Keratinocyte (primary cell): ENCODE measurements around the gene EHMT1. TPM values are rescaled to one million over a fixed set of nuclear protein-coding genes. Genes with fewer than 3 reads are reported as not detected.

Experiments used
- DNase-seq: peaks from one replicate; pipeline ENCODE4 v3.0.0-alpha.2; 2011; ENCODE audit warnings: low read depth, missing footprints, low spot score
- FAIRE-seq: peaks from 2 replicates; lab custom pipeline; 2011; peaks lifted over from hg19 to GRCh38; lab: Jason Lieb, UNC
- H2AFZ ChIP-seq: 2 replicates; pipeline ENCODE4 v1.6.0; 2012; ENCODE audit warnings: low read length, control low read depth, inconsistent platforms; ENCODE audit not compliant: control insufficient read depth
- H3K27ac ChIP-seq: 2 replicates; pipeline ENCODE4 v1.5.1; 2011; ENCODE audit warnings: low read length; ENCODE audit not compliant: control insufficient read depth, insufficient read depth
- H3K27me3 ChIP-seq: 3 replicates; pipeline ENCODE4 v1.6.0; 2011; ENCODE audit warnings: low read length; ENCODE audit not compliant: control insufficient read depth, insufficient read depth; ENCODE audit errors: extremely low read depth
- H3K36me3 ChIP-seq, 2 experiments: 2 replicates in 1 of 2; 3 replicates in 1 of 2; pipeline ENCODE4 v1.5.1; 2011; ENCODE audit warnings: low read length in 2 of 2, mild to moderate bottlenecking in 1 of 2; ENCODE audit not compliant: control insufficient read depth in 2 of 2, insufficient read depth in 2 of 2; ENCODE audit errors: extremely low read depth in 1 of 2
- H3K4me1 ChIP-seq: 3 replicates; pipeline ENCODE4 v1.5.1; 2011; ENCODE audit warnings: low read length; ENCODE audit not compliant: control insufficient read depth, insufficient read depth; ENCODE audit errors: extremely low read depth
- H3K4me2 ChIP-seq: 3 replicates; pipeline ENCODE4 v1.6.0; 2011; ENCODE audit warnings: low read depth, low read length; ENCODE audit not compliant: control insufficient read depth, insufficient read depth; ENCODE audit errors: extremely low read depth
- H3K4me3 ChIP-seq, 3 experiments: fragments of 200-600 bp in 1 of 3; sonication (generic) in 1 of 3; 2 replicates in 2 of 3; 3 replicates in 1 of 3; pipeline ENCODE4 v1.5.1; 2011 to 2016; ENCODE audit warnings: low read length in 3 of 3, mild to moderate bottlenecking in 3 of 3, control low read depth in 2 of 3, inconsistent platforms in 1 of 3, low read depth in 1 of 3, mixed read lengths in 1 of 3, mixed run types in 1 of 3, moderate library complexity in 1 of 3; ENCODE audit not compliant: control insufficient read depth in 2 of 3, insufficient read depth in 2 of 3; ENCODE audit errors: extremely low read depth in 1 of 3
- H3K79me2 ChIP-seq: 2 replicates; pipeline ENCODE4 v1.6.0; 2012; ENCODE audit warnings: low read length; ENCODE audit not compliant: control insufficient read depth, insufficient read depth
- H3K9ac ChIP-seq: 3 replicates; pipeline ENCODE4 v1.6.0; 2011; ENCODE audit warnings: low read length; ENCODE audit not compliant: control insufficient read depth, insufficient read depth; ENCODE audit errors: extremely low read depth
- H3K9me1 ChIP-seq: 3 replicates; pipeline ENCODE4 v1.6.0; 2011; ENCODE audit warnings: low read length; ENCODE audit not compliant: control insufficient read depth, insufficient read depth; ENCODE audit errors: extremely low read depth
- H3K9me3 ChIP-seq: 2 replicates; pipeline ENCODE4 v1.5.1; 2012; ENCODE audit warnings: low read depth, low read length; ENCODE audit not compliant: control insufficient read depth
- H4K20me1 ChIP-seq: 3 replicates; pipeline ENCODE4 v1.6.0; 2011; ENCODE audit warnings: low read length; ENCODE audit not compliant: control insufficient read depth, insufficient read depth; ENCODE audit errors: extremely low read depth
- CTCF ChIP-seq, 3 experiments: IDR thresholded peaks in 1 of 3; conservative IDR thresholded peaks in 1 of 3; optimal IDR thresholded peaks in 1 of 3; 2 replicates in 2 of 3; 3 replicates in 1 of 3; pipeline versions ENCODE3 to v1.5.1; 2011; ENCODE audit warnings: low read length in 3 of 3, mild to moderate bottlenecking in 3 of 3, moderate library complexity in 2 of 3, control low read depth in 1 of 3, inconsistent platforms in 1 of 3; ENCODE audit not compliant: insufficient read depth in 2 of 3; ENCODE audit errors: extremely low read depth in 1 of 3
- EZH2 ChIP-seq: IDR thresholded peaks from one replicate; pipeline ENCODE4 v1.6.1; 2012; ENCODE audit warnings: inconsistent platforms, mild to moderate bottlenecking, low read length, moderate library complexity
- dilution Hi-C: fragments of 300-500 bp; cut with MboI; formaldehyde crosslinking; loops from one replicate; pipeline ENCODE4 v1.7.0; 2020; ENCODE audit warnings: low sequenced_read_pairs; ENCODE audit not compliant: extremely low pct_ligation_motif_present
- polyA plus RNA-seq, 5 experiments: library from polyadenylated mRNA; depleted of rRNA in 3 of 5; stranded (reverse) in 3 of 5; stranded (forward) in 1 of 5; unstranded in 1 of 5; fragments of >200 nt; gene quantifications; 1 replicate in 1 of 5; 2 replicates in 3 of 5; 3 replicates in 1 of 5; pipeline versions ENCODE4 v1.2.1 to v1.2.3, GENCODE V29; 2011 to 2012; ENCODE audit warnings: missing spikeins in 2 of 5, low read depth in 1 of 5, low replicate concordance in 1 of 5

Gene EHMT1
- polyA plus RNA-seq, 1 donor (not counting 4 experiments of a cell fraction or from before 2014, with no cell fraction given), result 25.9 TPM

- peaks cover 26 to 34% of the 10 kb centered on the region in 2 experiments for H3K36me3 ChIP-seq
Measured at GRCh38 chr9:137800196-137801022, 181.6 kb downstream of the EHMT1 start.

GRCh38 chr9:137801023-137801319 lies 182.2 kb downstream of the EHMT1 start:
- dilution Hi-C loops, result no loop called here

More at GRCh38 chr9:137800196-137801022, 181.6 kb downstream of the EHMT1 start:
- no peaks in the 10 kb centered on the region for H3K9me3 ChIP-seq
- H2AFZ ChIP-seq, result no peak overlapping the region
- H3K4me2 ChIP-seq, result no peak overlapping the region
- no peak for DNase-seq
- no peak overlapping the region for H3K9ac ChIP-seq
- H3K4me3 ChIP-seq, result no peak overlapping the region
- FAIRE-seq, result no peak
- TF ChIP-seq EZH2 (no peak), CTCF (optimal IDR thresholded peaks at IDR 0.05 in 1 of 3, IDR thresholded peaks at IDR 0.05 in 1 of 3, conservative IDR thresholded peaks at IDR 0.05 in 1 of 3; ENCODE audit: extremely low read depth in 1 of 3, insufficient read depth in 2 of 3, low read length in 3 of 3) (no peak)
- no peak overlapping the region for H3K27ac ChIP-seq
- no peaks in the 10 kb centered on the region for H3K79me2 ChIP-seq
- no peaks in the 10 kb centered on the region for H3K27me3 ChIP-seq
- no peaks in the 10 kb centered on the region for H3K9me1 ChIP-seq
- H4K20me1 ChIP-seq, result no peaks in the 10 kb centered on the region
- no peaks in the 10 kb centered on the region for H3K4me1 ChIP-seq
- dilution Hi-C loops, result no loop called here

More at GRCh38 chr9:137801023-137801319, 182.2 kb downstream of the EHMT1 start:
- Histone ChIP-seq H3K4me2 (no peak overlapping the region), H3K9me3 (no peaks in the 10 kb centered on the region), H2AFZ (no peak overlapping the region), H3K9me1 (no peaks in the 10 kb centered on the region), H3K36me3 (peaks cover 24 to 31% of the 10 kb centered on the region in 2 experiments), H4K20me1 (no peaks in the 10 kb centered on the region), H3K4me1 (no peaks in the 10 kb centered on the region), H3K9ac (no peak overlapping the region), H3K27ac (no peak overlapping the region), H3K4me3 (no peak overlapping the region), H3K79me2 (no peaks in the 10 kb centered on the region), H3K27me3 (no peaks in the 10 kb centered on the region)
- TF ChIP-seq EZH2, result no peak
- no peak for TF ChIP-seq CTCF (optimal IDR thresholded peaks at IDR 0.05 in 1 of 3, IDR thresholded peaks at IDR 0.05 in 1 of 3, conservative IDR thresholded peaks at IDR 0.05 in 1 of 3; ENCODE audit: extremely low read depth in 1 of 3, insufficient read depth in 2 of 3, low read length in 3 of 3)
- no peak for FAIRE-seq
- no peak for DNase-seq
